ENCODE measurements around the gene ICAM4. TPM values are rescaled to one million over a fixed set of nuclear protein-coding genes. Genes with fewer than 3 reads are reported as not detected.

Gene ICAM4
- total RNA-seq, 1 experiment from 2014 or later = 0.08 TPM

DNA sequence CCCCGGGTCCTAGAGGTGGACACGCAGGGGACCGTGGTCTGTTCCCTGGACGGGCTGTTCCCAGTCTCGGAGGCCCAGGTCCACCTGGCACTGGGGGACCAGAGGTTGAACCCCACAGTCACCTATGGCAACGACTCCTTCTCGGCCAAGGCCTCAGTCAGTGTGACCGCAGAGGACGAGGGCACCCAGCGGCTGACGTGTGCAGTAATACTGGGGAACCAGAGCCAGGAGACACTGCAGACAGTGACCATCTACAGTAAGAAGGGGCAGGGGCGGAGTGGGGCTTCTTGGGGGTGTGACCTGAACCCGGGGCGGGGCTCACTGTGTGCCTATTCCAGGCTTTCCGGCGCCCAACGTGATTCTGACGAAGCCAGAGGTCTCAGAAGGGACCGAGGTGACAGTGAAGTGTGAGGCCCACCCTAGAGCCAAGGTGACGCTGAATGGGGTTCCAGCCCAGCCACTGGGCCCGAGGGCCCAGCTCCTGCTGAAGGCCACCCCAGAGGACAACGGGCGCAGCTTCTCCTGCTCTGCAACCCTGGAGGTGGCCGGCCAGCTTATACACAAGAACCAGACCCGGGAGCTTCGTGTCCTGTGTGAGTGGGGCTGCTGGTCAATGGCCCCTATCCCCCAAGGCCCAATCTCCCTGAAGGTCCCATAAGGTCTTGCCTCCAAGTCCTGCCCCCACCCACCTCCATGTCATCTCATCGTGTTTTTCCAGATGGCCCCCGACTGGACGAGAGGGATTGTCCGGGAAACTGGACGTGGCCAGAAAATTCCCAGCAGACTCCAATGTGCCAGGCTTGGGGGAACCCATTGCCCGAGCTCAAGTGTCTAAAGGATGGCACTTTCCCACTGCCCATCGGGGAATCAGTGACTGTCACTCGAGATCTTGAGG, 2.4 kb upstream of the ICAM4 start:
- in situ Hi-C loops (cut with HindIII; ENCODE audit: low pct_unique_long_range_greater_than_20kb, low sequenced_read_pairs) = no loop called here
- DNase-seq (ENCODE audit: low read depth, low spot score) = no peak

DNA sequence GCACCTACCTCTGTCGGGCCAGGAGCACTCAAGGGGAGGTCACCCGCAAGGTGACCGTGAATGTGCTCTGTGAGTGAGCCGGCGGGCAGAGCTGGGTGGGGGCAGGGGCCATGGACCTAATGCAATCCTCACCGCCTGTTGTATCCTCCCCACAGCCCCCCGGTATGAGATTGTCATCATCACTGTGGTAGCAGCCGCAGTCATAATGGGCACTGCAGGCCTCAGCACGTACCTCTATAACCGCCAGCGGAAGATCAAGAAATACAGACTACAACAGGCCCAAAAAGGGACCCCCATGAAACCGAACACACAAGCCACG, 1.8 kb upstream of the ICAM4 start:
- in situ Hi-C loops (cut with HindIII; ENCODE audit: low pct_unique_long_range_greater_than_20kb, low sequenced_read_pairs) = no loop called here
- no peak for DNase-seq (ENCODE audit: low read depth, low spot score)

DNA sequence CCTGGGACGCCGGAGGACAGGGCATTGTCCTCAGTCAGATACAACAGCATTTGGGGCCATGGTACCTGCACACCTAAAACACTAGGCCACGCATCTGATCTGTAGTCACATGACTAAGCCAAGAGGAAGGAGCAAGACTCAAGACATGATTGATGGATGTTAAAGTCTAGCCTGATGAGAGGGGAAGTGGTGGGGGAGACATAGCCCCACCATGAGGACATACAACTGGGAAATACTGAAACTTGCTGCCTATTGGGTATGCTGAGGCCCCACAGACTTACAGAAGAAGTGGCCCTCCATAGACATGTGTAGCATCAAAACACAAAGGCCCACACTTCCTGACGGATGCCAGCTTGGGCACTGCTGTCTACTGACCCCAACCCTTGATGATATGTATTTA, 1.4 kb upstream of the ICAM4 start:
- in situ Hi-C loops (cut with HindIII; ENCODE audit: low pct_unique_long_range_greater_than_20kb, low sequenced_read_pairs) = no loop called here

DNA sequence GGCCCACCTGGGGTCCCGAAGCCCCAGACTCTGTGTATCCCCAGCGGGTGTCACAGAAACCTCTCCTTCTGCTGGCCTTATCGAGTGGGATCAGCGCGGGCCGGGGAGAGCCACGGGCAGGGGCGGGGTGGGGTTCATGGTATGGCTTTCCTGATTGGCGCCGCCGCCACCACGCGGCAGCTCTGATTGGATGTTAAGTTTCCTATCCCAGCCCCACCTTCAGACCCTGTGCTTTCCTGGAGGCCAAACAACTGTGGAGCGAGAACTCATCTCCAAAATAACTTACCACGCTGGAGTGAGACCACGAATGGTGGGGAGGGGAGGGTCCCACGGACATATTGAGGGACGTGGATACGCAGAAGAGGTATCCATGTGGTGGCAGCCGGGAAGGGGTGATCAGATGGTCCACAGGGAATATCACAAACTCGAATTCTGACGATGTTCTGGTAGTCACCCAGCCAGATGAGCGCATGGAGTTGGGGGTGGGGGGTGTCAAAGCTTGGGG, 2.0 kb downstream of the ICAM4 start:
- in situ Hi-C loops (cut with HindIII; ENCODE audit: low pct_unique_long_range_greater_than_20kb, low sequenced_read_pairs) = no loop called here
- DNase-seq (ENCODE audit: low read depth, low spot score) = peak; percentile 69

More for the DNA sequence above, 1.4 kb upstream of the ICAM4 start:
- DNase-seq (ENCODE audit: low read depth, low spot score) = no peak

DNA sequence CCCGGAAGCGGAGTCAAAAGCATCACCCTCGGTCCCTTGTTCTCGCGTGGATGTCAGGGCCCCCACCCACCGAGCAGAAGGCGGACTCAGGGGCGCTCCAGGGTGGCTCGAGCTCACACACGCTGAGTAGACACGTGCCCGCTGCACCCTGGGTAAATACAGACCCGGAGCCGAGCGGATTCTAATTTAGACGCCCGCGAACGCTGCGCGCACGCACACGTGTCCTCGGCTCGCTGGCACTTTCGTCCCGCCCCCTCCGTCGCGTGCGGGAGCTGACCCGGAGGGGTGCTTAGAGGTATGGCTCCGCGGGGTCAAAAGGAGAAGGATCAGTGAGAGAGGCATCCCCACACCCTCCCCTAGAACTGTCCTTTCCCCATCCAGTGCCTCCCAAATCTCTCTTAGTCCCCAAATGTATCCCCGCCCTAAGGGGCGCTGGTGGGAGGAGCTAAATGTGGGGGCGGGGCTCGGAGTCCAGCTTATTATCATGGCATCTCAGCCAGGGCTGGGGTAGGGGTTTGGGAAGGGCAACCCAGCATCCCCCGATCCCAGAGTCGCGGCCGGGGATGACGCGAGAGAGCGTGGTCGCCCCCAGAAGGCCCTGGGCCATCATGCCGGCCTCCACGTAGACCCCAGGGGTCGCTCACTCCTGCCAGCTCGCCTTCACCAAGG, 2.5 kb downstream of the ICAM4 start:
- DNase-seq (ENCODE audit: low read depth, low spot score) = peak; percentile 44
- in situ Hi-C loops (cut with HindIII; ENCODE audit: low pct_unique_long_range_greater_than_20kb, low sequenced_read_pairs) = no loop called here

DNA sequence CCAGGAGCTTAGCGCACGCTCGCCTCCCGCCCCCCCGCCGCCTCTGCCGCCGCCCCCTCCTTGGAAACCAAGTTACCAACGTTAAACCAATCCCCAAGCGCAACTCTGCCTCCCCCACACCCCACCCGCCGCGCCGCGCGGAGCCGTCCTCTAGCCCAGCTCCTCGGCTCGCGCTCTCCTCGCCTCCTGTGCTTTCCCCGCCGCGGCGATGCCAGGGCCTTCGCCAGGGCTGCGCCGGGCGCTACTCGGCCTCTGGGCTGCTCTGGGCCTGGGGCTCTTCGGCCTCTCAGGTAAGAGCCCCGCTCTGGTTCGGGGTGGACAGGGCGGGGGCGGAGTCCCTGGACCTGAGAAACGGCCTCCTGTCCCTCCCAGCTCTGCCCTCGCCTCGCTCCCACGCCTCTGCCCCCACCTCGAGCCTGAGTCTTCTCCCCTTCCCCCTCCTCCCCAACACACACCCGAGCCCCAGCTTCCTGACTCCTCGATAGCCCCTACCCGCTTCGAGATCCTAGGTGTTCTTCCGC, 3.1 kb downstream of the ICAM4 start, which contains the start of gene ICAM5:
Gene ICAM5, plus strand, starts transcription at position 117 of the 521 bp plus-strand sequence. Its CDS starts 92 bp downstream, at position 209.
- DNase-seq (ENCODE audit: low read depth, low spot score) = no peak
- in situ Hi-C loops (cut with HindIII; ENCODE audit: low pct_unique_long_range_greater_than_20kb, low sequenced_read_pairs) = no loop called here

DNA sequence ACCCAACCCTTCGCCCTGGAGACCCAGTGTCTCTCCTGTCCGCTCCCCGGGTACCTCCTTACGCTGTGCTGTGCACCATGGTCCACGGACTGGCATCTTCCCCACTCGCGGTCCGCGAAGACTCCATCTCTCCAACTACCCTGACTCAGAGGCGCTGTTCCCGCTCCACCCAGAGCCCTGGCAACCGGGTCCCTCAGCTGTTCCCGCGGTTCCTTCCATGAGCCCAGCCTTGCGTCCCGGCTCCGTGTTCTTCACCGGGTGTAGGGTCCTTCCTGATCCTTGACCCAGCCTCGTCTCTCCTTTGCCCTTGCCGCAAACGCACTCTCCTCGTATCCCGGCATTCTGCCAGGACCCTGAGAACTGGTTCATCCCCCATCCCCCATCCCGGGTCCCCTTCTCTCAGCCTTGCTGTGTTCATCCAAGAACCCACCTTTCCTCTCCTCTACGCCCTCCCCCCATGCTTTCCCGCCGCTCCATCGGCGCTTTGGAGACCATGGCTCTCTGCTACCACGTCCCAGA, 3.7 kb downstream of the ICAM4 start:
- in situ Hi-C loops (cut with HindIII; ENCODE audit: low pct_unique_long_range_greater_than_20kb, low sequenced_read_pairs) = no loop called here
- DNase-seq (ENCODE audit: low read depth, low spot score) = no peak

DNA sequence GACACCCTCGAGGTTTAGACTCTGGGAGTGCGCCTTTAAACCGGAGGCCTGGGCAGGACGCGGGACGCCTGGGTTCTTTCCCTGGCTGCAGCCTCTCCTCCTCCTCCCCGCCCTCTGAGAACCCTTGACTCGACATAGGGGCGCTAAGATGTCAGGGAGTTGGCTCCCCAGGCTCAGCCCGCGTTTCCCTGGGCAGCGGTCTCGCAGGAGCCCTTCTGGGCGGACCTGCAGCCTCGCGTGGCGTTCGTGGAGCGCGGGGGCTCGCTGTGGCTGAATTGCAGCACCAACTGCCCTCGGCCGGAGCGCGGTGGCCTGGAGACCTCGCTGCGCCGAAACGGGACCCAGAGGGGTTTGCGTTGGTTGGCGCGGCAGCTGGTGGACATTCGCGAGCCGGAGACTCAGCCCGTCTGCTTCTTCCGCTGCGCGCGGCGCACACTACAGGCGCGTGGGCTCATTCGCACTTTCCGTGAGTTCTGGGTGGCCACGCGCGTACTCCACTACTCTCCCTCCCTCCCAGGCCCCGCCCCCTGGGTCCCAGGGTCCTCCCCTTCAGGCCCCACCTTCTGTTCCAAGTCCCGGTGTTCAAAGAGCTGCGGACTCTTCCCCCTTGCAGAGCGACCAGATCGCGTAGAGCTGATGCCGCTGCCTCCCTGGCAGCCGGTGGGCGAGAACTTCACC, 4.3 kb downstream of the ICAM4 start:
- peak; percentile 55 for DNase-seq (ENCODE audit: low read depth, low spot score)
- in situ Hi-C loops (cut with HindIII; ENCODE audit: low pct_unique_long_range_greater_than_20kb, low sequenced_read_pairs) = no loop called here

DNA sequence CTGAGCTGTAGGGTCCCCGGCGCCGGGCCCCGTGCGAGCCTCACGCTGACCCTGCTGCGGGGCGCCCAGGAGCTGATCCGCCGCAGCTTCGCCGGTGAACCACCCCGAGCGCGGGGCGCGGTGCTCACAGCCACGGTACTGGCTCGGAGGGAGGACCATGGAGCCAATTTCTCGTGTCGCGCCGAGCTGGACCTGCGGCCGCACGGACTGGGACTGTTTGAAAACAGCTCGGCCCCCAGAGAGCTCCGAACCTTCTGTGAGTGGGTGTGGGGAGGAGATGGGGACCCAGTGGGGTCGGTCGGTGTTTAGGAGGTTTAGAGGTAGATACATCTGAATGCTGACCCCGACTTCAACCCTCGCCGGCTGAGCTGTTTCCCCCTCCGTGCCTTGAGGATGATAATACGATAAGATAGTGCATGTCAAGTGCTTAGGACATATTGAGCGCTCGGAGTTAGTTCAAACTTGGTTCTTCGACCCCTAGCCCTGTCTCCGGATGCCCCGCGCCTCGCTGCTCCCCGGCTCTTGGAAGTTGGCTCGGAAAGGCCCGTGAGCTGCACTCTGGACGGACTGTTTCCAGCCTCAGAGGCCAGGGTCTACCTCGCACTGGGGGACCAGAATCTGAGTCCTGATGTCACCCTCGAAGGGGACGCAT, 4.9 kb downstream of the ICAM4 start:
- in situ Hi-C loops (cut with HindIII; ENCODE audit: low pct_unique_long_range_greater_than_20kb, low sequenced_read_pairs) = no loop called here
- DNase-seq (ENCODE audit: low read depth, low spot score) = no peak

DNA sequence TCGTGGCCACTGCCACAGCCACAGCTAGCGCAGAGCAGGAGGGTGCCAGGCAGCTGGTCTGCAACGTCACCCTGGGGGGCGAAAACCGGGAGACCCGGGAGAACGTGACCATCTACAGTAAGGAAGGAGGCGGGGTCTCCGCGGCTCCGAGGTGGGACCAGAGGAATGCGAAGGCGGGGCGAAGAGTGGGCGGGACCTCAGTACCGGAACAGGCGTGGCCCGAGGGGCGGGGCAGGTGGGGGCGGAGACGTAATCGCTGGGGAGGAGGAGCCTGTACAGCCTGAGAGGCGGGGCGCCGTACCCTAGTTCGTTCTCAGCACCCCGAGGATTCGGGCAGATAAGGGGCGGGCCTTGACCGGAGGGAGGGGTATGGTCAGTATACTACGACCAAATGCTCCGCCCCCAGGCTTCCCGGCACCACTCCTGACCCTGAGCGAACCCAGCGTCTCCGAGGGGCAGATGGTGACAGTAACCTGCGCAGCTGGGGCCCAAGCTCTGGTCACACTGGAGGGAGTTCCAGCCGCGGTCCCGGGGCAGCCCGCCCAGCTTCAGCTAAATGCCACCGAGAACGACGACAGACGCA, 5.5 kb downstream of the ICAM4 start:
- in situ Hi-C loops (cut with HindIII; ENCODE audit: low pct_unique_long_range_greater_than_20kb, low sequenced_read_pairs) = no loop called here
- DNase-seq (ENCODE audit: low read depth, low spot score) = peak; percentile 74

DNA sequence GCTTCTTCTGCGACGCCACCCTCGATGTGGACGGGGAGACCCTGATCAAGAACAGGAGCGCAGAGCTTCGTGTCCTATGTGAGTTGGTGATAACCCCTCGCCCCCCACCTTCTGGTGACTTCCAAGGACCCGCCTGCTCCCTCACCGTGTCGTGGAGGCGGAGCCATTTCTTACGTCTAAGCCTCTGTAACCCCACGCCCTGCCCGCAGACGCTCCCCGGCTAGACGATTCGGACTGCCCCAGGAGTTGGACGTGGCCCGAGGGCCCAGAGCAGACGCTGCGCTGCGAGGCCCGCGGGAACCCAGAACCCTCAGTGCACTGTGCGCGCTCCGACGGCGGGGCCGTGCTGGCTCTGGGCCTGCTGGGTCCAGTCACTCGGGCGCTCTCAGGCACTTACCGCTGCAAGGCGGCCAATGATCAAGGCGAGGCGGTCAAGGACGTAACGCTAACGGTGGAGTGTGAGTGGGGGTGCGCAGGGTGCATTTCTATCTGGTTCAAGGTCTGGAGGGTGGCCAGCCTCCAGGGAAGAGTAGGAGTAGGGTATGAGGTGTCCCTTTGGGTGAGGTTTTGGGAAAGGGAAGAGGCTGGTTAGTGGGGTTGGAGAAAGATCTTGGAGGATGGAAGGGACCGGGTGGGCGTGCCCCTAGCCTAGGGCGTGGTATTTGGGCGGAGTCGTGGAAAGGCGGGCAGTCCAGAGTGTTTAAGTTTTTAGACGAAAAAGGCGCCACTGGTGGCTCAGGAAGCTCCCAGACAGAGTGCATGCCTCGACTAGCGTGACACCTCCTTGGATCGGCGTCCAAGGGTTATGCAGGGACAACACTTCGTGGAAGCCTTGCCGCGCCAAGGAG, 6.3 kb downstream of the ICAM4 start:
- in situ Hi-C loops (cut with HindIII; ENCODE audit: low pct_unique_long_range_greater_than_20kb, low sequenced_read_pairs) = no loop called here
- DNase-seq (ENCODE audit: low read depth, low spot score) = no peak

DNA sequence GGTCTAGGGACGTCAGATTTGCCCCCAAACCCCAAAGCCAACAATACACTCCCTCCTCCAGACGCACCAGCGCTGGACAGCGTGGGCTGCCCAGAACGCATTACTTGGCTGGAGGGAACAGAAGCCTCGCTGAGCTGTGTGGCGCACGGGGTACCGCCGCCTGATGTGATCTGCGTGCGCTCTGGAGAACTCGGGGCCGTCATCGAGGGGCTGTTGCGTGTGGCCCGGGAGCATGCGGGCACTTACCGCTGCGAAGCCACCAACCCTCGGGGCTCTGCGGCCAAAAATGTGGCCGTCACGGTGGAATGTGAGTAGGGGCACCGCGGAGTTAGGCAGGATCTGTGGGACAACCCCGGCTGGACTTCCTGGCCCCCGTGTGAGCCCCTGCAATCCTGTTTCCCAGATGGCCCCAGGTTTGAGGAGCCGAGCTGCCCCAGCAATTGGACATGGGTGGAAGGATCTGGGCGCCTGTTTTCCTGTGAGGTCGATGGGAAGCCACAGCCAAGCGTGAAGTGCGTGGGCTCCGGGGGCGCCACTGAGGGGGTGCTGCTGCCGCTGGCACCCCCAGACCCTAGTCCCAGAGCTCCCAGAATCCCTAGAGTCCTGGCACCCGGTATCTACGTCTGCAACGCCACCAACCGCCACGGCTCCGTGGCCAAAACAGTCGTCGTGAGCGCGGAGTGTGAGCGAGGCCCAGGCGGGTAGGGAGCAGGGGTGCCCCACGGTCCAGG, 7.0 kb downstream of the ICAM4 start:
- in situ Hi-C loops (cut with HindIII; ENCODE audit: low pct_unique_long_range_greater_than_20kb, low sequenced_read_pairs) = no loop called here
- DNase-seq (ENCODE audit: low read depth, low spot score) = no peak

DNA sequence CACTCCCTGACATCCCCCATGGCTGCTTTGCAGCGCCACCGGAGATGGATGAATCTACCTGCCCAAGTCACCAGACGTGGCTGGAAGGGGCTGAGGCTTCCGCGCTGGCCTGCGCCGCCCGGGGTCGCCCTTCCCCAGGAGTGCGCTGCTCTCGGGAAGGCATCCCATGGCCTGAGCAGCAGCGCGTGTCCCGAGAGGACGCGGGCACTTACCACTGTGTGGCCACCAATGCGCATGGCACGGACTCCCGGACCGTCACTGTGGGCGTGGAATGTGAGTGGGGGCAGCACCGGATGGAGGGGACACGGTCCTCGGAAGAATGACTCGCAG, 7.6 kb downstream of the ICAM4 start:
- no peak for DNase-seq (ENCODE audit: low read depth, low spot score)
- in situ Hi-C loops (cut with HindIII; ENCODE audit: low pct_unique_long_range_greater_than_20kb, low sequenced_read_pairs) = no loop called here

DNA sequence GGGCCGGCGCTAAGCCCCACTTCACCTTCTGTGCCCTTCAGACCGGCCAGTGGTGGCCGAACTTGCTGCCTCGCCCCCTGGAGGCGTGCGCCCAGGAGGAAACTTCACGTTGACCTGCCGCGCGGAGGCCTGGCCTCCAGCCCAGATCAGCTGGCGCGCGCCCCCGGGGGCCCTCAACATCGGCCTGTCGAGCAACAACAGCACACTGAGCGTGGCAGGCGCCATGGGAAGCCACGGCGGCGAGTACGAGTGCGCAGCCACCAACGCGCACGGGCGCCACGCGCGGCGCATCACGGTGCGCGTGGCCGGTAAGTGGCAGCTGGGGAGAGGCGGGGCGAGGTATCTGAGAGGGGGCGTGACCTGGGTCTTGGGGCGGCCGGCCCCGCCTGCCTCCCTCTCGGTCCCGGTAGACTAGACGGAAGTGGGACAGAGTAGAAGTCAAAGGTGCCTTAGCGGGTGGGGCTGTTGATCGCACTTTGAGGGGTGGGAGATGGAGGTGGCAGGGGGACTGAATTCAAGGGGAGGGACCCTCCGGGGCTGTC, 8.6 kb downstream of the ICAM4 start:
- in situ Hi-C loops (cut with HindIII; ENCODE audit: low pct_unique_long_range_greater_than_20kb, low sequenced_read_pairs) = no loop called here
- DNase-seq (ENCODE audit: low read depth, low spot score) = no peak

DNA sequence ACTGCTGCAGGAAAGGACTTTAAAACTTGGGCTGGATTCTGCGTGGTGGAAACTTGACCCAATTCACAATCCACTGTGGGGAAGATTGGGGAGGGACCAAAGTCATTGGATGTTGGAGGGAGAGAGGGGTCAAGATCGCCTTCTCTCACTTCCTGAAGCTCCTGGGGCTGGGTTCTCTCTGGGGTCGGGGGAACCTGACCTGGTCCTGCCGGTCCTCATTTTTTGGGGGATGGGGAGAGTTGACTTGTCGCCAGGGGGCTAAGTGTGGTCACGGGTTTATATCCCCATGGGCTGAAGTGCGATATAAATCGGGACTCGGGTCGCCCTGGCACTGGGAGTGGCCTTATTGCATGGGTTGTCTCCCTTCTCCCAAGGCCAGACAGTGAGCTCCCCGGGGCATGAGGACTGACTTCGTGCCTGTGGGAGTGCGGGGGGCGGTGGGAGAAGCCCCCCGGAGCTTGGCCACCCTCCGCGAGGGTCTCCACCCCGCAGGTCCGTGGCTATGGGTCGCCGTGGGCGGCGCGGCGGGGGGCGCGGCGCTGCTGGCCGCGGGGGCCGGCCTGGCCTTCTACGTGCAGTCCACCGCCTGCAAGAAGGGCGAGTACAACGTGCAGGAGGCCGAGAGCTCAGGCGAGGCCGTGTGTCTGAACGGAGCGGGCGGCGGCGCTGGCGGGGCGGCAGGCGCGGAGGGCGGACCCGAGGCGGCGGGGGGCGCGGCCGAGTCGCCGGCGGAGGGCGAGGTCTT, 9.3 kb downstream of the ICAM4 start:
- in situ Hi-C loops (cut with HindIII; ENCODE audit: low pct_unique_long_range_greater_than_20kb, low sequenced_read_pairs) = no loop called here
- no peak for DNase-seq (ENCODE audit: low read depth, low spot score)

All from SK-MEL-5 (cell line).